Karpas-422 (cell line): ENCODE results near the gene RTTN. TPM values are rescaled to one million over a fixed set of nuclear protein-coding genes. Genes with fewer than 3 reads are reported as not detected.

Experiments
- DNase-seq: peaks from one replicate; pipeline ENCODE4 v3.0.0-alpha.2; 2015
- H2AFZ ChIP-seq: fragments of 200-600 bp; sonication (generic); 2 replicates; pipeline ENCODE4 v1.6.1; 2014; ENCODE audit warnings: antibody characterized with exemption, low read length, mixed read lengths
- H3K27ac ChIP-seq: fragments of 200-600 bp; sonication (generic); 2 replicates; pipeline ENCODE4 v1.5.1; 2014; ENCODE audit warnings: mild to moderate bottlenecking, low read length, moderate library complexity
- H3K27me3 ChIP-seq: fragments of 200-600 bp; sonication (generic); 2 replicates; pipeline ENCODE4 v1.6.1; 2014; ENCODE audit warnings: low read length, mixed read lengths
- H3K36me3 ChIP-seq: fragments of 200-600 bp; sonication (generic); 2 replicates; pipeline ENCODE4 v1.6.1; 2014; ENCODE audit warnings: low read length, mixed read lengths; ENCODE audit not compliant: insufficient read depth
- H3K4me1 ChIP-seq: fragments of 200-600 bp; sonication (generic); 2 replicates; pipeline ENCODE4 v1.6.1; 2014; ENCODE audit warnings: mild to moderate bottlenecking, low read length, mixed read lengths
- H3K4me2 ChIP-seq: fragments of 200-600 bp; sonication (generic); 2 replicates; pipeline ENCODE4 v1.6.1; 2014; ENCODE audit warnings: low read length, low read depth, mild to moderate bottlenecking; ENCODE audit not compliant: poor library complexity, severe bottlenecking
- H3K4me3 ChIP-seq: fragments of 200-600 bp; sonication (generic); 2 replicates; pipeline ENCODE4 v1.5.1; 2014; ENCODE audit warnings: mild to moderate bottlenecking, antibody characterized with exemption, low read length, mixed read lengths
- H3K79me2 ChIP-seq: fragments of 200-600 bp; sonication (generic); 2 replicates; pipeline ENCODE4 v1.6.1; 2014; ENCODE audit warnings: mild to moderate bottlenecking, low read length, mixed read lengths
- H3K9ac ChIP-seq: fragments of 200-600 bp; sonication (generic); 2 replicates; pipeline ENCODE4 v1.6.0; 2014; ENCODE audit warnings: low read length
- H3K9me2 ChIP-seq: fragments of 200-600 bp; sonication (generic), shearing (Covaris generic); replicated peaks from 2 replicates; pipeline ENCODE4 v1.6.0; 2014; ENCODE audit warnings: mild to moderate bottlenecking, low read length, moderate library complexity; ENCODE audit not compliant: insufficient read depth
- H3K9me3 ChIP-seq: fragments of 300-700, 200-600 bp; sonication (generic); 2 replicates; pipeline ENCODE4 v1.6.1; 2014; ENCODE audit warnings: low read length, mixed read lengths
- H4K20me1 ChIP-seq: fragments of 200-600 bp; sonication (generic); 2 replicates; pipeline ENCODE4 v1.6.1; 2014; ENCODE audit warnings: mild to moderate bottlenecking, antibody characterized with exemption, low read length, low read depth; ENCODE audit not compliant: insufficient read depth
- total RNA-seq: library from RNA; depleted of rRNA; stranded (reverse); fragments of >200 nt; shearing (Covaris generic); gene quantifications from 2 replicates; pipeline ENCODE4 v1.2.3, GENCODE V29; 2014; ENCODE audit warnings: low replicate concordance

Gene RTTN
- total RNA-seq, 1 experiment from 2014 or later = 57.4 TPM

DNA sequence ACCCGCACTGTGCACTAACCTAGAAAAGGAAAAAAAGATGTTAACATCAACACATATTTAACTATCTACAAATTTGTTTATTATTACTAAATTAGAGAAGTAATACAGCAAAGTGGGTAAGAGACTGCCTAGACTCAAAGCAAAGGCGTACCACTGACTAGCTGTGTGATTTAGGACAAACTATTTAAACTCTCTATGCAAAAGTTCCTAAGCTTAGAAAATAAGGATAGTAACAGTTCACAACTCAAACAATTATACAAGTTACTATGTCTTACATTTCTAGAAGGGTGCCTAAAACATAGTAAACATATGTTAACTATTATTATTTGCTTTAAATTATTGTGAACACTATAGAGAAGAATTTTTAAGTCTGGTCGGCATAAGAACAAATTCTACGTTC is 119.4 kb downstream of the RTTN start:
- DNase-seq = no peak
- Histone ChIP-seq H3K27me3 (no peaks in the 10 kb centered on the region), H3K4me3 (no peak overlapping the region), H3K4me1 (peaks cover 9% of the 10 kb centered on the region), H2AFZ (no peak overlapping the region), H3K9ac (no peak overlapping the region), H3K4me2 (no peak overlapping the region), H3K36me3 (peaks cover 3% of the 10 kb centered on the region; the same call in 1 of the 2 replicates), H3K9me2 (no peaks in the 10 kb centered on the region), H3K79me2 (no peaks in the 10 kb centered on the region), H3K9me3 (no peaks in the 10 kb centered on the region), H3K27ac (no peak overlapping the region), H4K20me1 (no peaks in the 10 kb centered on the region)

DNA sequence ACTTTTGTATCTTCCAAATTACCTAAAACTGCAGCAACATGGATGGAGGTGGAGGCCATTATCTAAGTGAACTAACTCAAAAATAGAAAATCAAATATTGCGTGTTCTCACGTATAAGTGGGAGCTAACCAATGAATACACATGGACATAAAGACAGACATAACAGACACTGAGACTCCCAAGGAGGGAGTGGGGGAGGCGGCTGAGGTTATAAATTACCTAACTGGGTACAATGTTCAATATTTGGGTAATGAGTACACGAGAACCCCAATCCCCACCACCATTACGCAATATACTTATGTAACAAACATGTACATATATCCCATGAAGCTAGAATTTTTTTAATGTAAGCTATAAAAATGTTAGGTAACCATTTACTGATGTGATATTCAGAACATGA is 119.8 kb downstream of the RTTN start:
- Histone ChIP-seq H3K36me3 (peaks cover 3% of the 10 kb centered on the region; the same call in 1 of the 2 replicates), H3K4me1 (peaks cover 9% of the 10 kb centered on the region), H3K4me3 (no peak overlapping the region), H3K9me2 (no peaks in the 10 kb centered on the region), H3K9me3 (no peaks in the 10 kb centered on the region), H2AFZ (no peak overlapping the region), H3K27ac (no peak overlapping the region), H3K27me3 (no peaks in the 10 kb centered on the region), H3K79me2 (no peaks in the 10 kb centered on the region), H4K20me1 (no peaks in the 10 kb centered on the region), H3K4me2 (no peak overlapping the region), H3K9ac (no peak overlapping the region)
- DNase-seq = no peak

GRCh38 chr18:70082430-70082829 is 123.1 kb downstream of the RTTN start:
- Histone ChIP-seq H3K4me2 (no peak overlapping the region), H4K20me1 (no peaks in the 10 kb centered on the region), H3K9ac (no peak overlapping the region), H3K27ac (no peak overlapping the region), H3K36me3 (peaks cover 3% of the 10 kb centered on the region; the same call in 1 of the 2 replicates), H3K9me3 (no peaks in the 10 kb centered on the region), H3K79me2 (no peaks in the 10 kb centered on the region), H3K4me1 (no peaks in the 10 kb centered on the region), H3K27me3 (no peaks in the 10 kb centered on the region), H2AFZ (no peak overlapping the region), H3K9me2 (no peaks in the 10 kb centered on the region), H3K4me3 (no peak overlapping the region)
- DNase-seq = no peak

GRCh38 chr18:70078106-70078505 is 127.4 kb downstream of the RTTN start:
- Histone ChIP-seq H3K27ac (no peak overlapping the region), H3K9me3 (no peaks in the 10 kb centered on the region), H3K9ac (no peak overlapping the region), H3K4me3 (no peak overlapping the region), H3K79me2 (no peaks in the 10 kb centered on the region), H3K9me2 (no peaks in the 10 kb centered on the region), H3K4me1 (no peaks in the 10 kb centered on the region), H4K20me1 (no peaks in the 10 kb centered on the region), H3K27me3 (no peaks in the 10 kb centered on the region), H2AFZ (no peak overlapping the region), H3K36me3 (no peaks in the 10 kb centered on the region; the same call in 1 of the 2 replicates), H3K4me2 (no peak overlapping the region)
- no peak for DNase-seq

DNA sequence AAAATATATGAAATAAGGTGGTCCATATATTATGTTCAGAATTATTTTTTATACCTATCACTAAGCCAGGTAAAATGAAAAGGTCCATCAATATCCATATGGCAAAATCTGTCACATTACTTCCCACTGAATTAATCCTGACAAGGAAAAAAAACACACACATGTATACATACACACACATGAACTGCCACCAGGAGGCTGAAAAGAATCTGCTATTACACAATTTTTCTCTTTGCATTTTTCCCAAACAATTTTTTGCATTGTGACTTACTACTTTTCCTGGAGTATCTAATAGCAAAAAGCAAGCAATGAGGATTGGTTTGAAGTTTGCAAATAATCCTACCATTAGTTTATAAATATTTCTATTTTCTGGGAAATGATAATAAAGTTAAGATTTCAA is 129.6 kb downstream of the RTTN start:
- H3K27me3 ChIP-seq = no peaks in the 10 kb centered on the region
- no peaks in the 10 kb centered on the region for H3K4me1 ChIP-seq
- H3K9me3 ChIP-seq = no peaks in the 10 kb centered on the region
- no peak overlapping the region for H3K4me2 ChIP-seq
- no peak overlapping the region for H3K27ac ChIP-seq
- H3K79me2 ChIP-seq = no peaks in the 10 kb centered on the region
- H3K9me2 ChIP-seq = no peaks in the 10 kb centered on the region
- no peak for DNase-seq
- H3K36me3 ChIP-seq = no peaks in the 10 kb centered on the region; the same call in 1 of the 2 replicates
- no peak overlapping the region for H3K9ac ChIP-seq
- no peak overlapping the region for H3K4me3 ChIP-seq
- H4K20me1 ChIP-seq = no peaks in the 10 kb centered on the region
- no peak overlapping the region for H2AFZ ChIP-seq

- no peak overlapping the region for H2AFZ ChIP-seq
- H3K9me3 ChIP-seq = no peaks in the 10 kb centered on the region
- no peaks in the 10 kb centered on the region for H3K79me2 ChIP-seq
- no peaks in the 10 kb centered on the region for H3K4me1 ChIP-seq
- DNase-seq = no peak
- no peaks in the 10 kb centered on the region for H3K9me2 ChIP-seq
- no peak overlapping the region for H3K9ac ChIP-seq
- H3K36me3 ChIP-seq = no peaks in the 10 kb centered on the region; the same call in 1 of the 2 replicates
- no peak overlapping the region for H3K4me2 ChIP-seq
- no peaks in the 10 kb centered on the region for H4K20me1 ChIP-seq
- no peak overlapping the region for H3K4me3 ChIP-seq
- no peak overlapping the region for H3K27ac ChIP-seq
- H3K27me3 ChIP-seq = no peaks in the 10 kb centered on the region
Observed at GRCh38 chr18:70074116-70074515, 131.4 kb downstream of the RTTN start.

- no peak for DNase-seq
- Histone ChIP-seq H3K27me3 (no peaks in the 10 kb centered on the region), H3K9me2 (no peaks in the 10 kb centered on the region), H2AFZ (no peak overlapping the region), H3K4me3 (no peak overlapping the region), H3K4me2 (no peak overlapping the region), H3K9ac (no peak overlapping the region), H3K36me3 (no peaks in the 10 kb centered on the region; the same call in 1 of the 2 replicates), H4K20me1 (no peaks in the 10 kb centered on the region), H3K79me2 (no peaks in the 10 kb centered on the region), H3K4me1 (no peaks in the 10 kb centered on the region), H3K27ac (no peak overlapping the region), H3K9me3 (no peaks in the 10 kb centered on the region)
Observed at GRCh38 chr18:70073432-70073831, 132.1 kb downstream of the RTTN start.

DNA sequence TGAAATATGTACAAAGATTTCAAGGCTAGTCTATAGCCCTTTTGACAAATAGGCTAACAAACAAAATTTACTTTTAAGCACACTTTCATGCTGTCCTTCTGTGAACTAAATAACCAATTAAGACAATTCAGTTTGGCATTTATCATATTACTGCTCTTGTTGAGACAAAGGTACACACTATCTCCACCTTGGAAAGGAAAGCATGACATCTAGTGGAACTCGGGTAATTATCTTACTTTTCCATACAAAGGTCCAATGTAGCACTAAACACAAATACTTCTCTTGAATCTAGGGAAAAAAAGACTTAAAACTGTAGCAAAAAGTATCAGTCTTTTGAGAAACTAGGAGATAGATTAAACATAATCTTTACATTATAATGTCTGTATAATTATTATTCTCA is 132.8 kb downstream of the RTTN start:
- H3K36me3 ChIP-seq = no peaks in the 10 kb centered on the region
- H3K4me2 ChIP-seq = no peak overlapping the region
- H3K4me1 ChIP-seq = no peaks in the 10 kb centered on the region
- H3K9me2 ChIP-seq = no peaks in the 10 kb centered on the region
- no peak overlapping the region for H2AFZ ChIP-seq
- no peaks in the 10 kb centered on the region for H3K79me2 ChIP-seq
- DNase-seq = no peak
- H4K20me1 ChIP-seq = no peaks in the 10 kb centered on the region
- H3K4me3 ChIP-seq = no peak overlapping the region
- H3K27ac ChIP-seq = no peak overlapping the region
- no peak overlapping the region for H3K9ac ChIP-seq
- H3K27me3 ChIP-seq = no peaks in the 10 kb centered on the region
- H3K9me3 ChIP-seq = no peaks in the 10 kb centered on the region

GRCh38 chr18:70069965-70070364 is 135.5 kb downstream of the RTTN start:
- Histone ChIP-seq H3K9me3 (no peaks in the 10 kb centered on the region), H3K27me3 (no peaks in the 10 kb centered on the region), H3K9ac (no peak overlapping the region), H3K9me2 (no peaks in the 10 kb centered on the region), H3K4me2 (no peak overlapping the region), H3K36me3 (no peaks in the 10 kb centered on the region), H3K4me1 (no peaks in the 10 kb centered on the region), H2AFZ (no peak overlapping the region), H3K4me3 (no peak overlapping the region), H3K27ac (no peak overlapping the region), H3K79me2 (no peaks in the 10 kb centered on the region), H4K20me1 (no peaks in the 10 kb centered on the region)
- no peak for DNase-seq
